Thoracic aorta (tissue), 2 donors: Measurements from ENCODE around the gene TTLL5. TPM values are rescaled to one million over a fixed set of nuclear protein-coding genes. Genes with fewer than 3 reads are reported as not detected.

Experiments used
- ATAC-seq: fragments of 150-250 bp; one replicate; pipeline ENCODE4 v1.8.0; 2017; ENCODE audit warnings: low read depth; ENCODE audit not compliant: insufficient number of reproducible peaks, low FRiP score
- DNase-seq: peaks from one replicate; pipeline ENCODE4 v3.0.0-alpha.2; 2020; ENCODE audit warnings: low spot score
- H3K27ac ChIP-seq, 2 donors: fragments of 200-600 bp; sonication (generic); 1 replicate in 1 of 2; 2 replicates in 1 of 2; pipeline ENCODE4 v1.5.1; 2016; ENCODE audit warnings: mild to moderate bottlenecking in 2 of 2, moderate library complexity in 2 of 2
- H3K27me3 ChIP-seq: fragments of 200-600 bp; sonication (generic); replicated peaks from 2 replicates; pipeline ENCODE4 v1.6.0; 2016; ENCODE audit warnings: mild to moderate bottlenecking; ENCODE audit not compliant: insufficient read depth
- H3K36me3 ChIP-seq: fragments of 200-600 bp; sonication (generic); one replicate; pipeline ENCODE4 v1.5.1; 2016
- H3K4me1 ChIP-seq, 2 donors: fragments of 200-600 bp; sonication (generic); 1 replicate in 1 of 2; 2 replicates in 1 of 2; pipeline versions ENCODE4 v1.5.1 to v1.6.0; 2016; ENCODE audit warnings: low read depth in 2 of 2, mild to moderate bottlenecking in 1 of 2; ENCODE audit not compliant: control insufficient read depth in 1 of 2
- H3K4me3 ChIP-seq: fragments of 200-600 bp; sonication (generic); 2 replicates; pipeline ENCODE4 v1.5.1; 2016; ENCODE audit warnings: mild to moderate bottlenecking
- H3K9me3 ChIP-seq: fragments of 200-600 bp; sonication (generic); 2 replicates; pipeline ENCODE4 v1.5.1; 2016
- total RNA-seq, 2 donors: library from RNA; depleted of rRNA; stranded (reverse); fragments of >200 nt; gene quantifications; one replicate each; pipeline versions ENCODE4 v1.1.0 to v1.2.3, GENCODE V29; 2016
- TF ChIP-seq, protein P1 (sequence below): fragments of 200-600 bp; sonication (generic); IDR thresholded peaks from one replicate; pipeline ENCODE4 v1.5.1; 2019; ENCODE audit warnings: antibody characterized with exemption

The TTLL5 gene
- total RNA-seq, 2 donors from 2014 or later: 34.7 to 47.9 TPM

DNA sequence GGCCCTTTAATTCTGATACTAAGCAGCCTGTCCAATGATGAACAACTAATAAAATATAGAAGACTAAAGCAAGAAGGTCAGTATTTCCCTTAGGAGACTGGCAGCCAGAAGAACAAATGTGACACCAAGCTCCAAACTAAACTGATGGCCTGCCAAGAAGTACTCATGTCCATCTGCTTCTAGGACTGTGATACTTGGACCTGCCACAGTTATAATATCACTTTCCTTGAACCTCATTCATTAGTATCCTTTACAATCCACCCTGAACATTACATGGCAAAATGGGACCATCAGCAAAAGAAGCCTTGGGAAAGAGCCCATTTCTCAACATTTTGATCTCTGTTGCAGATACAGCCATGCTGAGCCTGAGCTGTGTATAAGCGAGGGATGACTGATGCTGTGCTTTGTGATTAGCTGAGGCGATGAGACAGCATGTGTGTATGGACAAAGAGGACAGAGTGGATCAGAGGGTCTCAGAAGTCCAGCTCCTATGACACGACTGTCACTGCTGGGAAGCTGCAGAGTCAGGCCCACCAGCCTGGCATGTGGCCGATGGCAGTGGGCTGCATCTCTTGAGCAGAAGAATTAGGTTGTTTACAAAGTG lies 246.8 kb downstream of the TTLL5 start:
- TF ChIP-seq, protein P1, sequence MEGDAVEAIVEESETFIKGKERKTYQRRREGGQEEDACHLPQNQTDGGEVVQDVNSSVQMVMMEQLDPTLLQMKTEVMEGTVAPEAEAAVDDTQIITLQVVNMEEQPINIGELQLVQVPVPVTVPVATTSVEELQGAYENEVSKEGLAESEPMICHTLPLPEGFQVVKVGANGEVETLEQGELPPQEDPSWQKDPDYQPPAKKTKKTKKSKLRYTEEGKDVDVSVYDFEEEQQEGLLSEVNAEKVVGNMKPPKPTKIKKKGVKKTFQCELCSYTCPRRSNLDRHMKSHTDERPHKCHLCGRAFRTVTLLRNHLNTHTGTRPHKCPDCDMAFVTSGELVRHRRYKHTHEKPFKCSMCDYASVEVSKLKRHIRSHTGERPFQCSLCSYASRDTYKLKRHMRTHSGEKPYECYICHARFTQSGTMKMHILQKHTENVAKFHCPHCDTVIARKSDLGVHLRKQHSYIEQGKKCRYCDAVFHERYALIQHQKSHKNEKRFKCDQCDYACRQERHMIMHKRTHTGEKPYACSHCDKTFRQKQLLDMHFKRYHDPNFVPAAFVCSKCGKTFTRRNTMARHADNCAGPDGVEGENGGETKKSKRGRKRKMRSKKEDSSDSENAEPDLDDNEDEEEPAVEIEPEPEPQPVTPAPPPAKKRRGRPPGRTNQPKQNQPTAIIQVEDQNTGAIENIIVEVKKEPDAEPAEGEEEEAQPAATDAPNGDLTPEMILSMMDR: no peak
- Histone ChIP-seq H3K4me1 (peaks cover 0 to 30% of the 10 kb centered on the region in 2 donors), H3K27ac (no peak overlapping the region), H3K9me3 (no peaks in the 10 kb centered on the region), H3K36me3 (no peaks in the 10 kb centered on the region), H3K4me3 (no peak overlapping the region), H3K27me3 (no peaks in the 10 kb centered on the region)
- ATAC-seq (peak; percentile 25), DNase-seq (no peak)

DNA sequence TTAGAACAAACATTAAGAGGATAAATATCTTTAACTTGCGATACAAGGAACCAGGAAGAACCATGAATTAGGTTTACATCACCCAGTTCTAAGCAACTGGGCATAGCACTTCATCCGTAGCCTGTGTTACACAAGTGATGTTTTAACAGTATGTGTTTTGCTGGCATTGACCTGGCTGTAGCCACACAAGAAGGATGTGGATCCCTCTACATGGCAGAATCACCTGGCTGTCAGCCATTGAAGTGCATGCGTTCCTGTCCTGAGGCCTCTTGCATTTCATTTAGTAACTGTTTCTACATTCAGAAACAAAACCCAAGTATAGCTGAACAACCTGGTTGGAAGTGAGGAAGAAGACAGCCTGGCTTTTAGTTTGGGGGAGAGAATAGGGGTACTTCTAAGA lies 248.6 kb downstream of the TTLL5 start:
- Histone ChIP-seq H3K9me3 (no peaks in the 10 kb centered on the region), H3K4me3 (no peak overlapping the region), H3K36me3 (no peaks in the 10 kb centered on the region), H3K27ac (no peak overlapping the region), H3K4me1 (peaks cover 0 to 30% of the 10 kb centered on the region in 2 donors), H3K27me3 (no peaks in the 10 kb centered on the region)
- no peak for ATAC-seq
- TF ChIP-seq, protein P1: no peak
- no peak for DNase-seq

DNA sequence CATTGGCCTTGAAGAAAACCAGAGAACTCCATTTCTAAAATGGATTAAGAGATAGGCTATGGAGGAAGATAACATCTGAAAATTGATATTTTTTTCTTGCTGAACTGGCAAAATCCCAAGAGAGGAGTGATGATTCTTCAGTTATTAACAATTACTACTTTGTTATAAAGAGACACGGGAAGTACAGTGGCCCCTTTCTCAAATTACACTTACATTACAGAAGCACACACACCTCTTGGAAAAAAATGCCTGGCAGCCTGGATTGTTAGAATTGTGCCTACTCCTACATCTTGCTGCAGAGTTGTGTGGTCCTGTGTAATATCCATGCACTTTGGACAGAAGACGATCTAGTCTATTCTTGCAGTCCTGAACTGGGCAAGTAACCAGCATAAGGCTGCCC lies 249.0 kb downstream of the TTLL5 start:
- Histone ChIP-seq H3K27me3 (no peaks in the 10 kb centered on the region), H3K4me1 (peaks cover 0 to 29% of the 10 kb centered on the region in 2 donors), H3K4me3 (no peak overlapping the region), H3K9me3 (no peaks in the 10 kb centered on the region), H3K27ac (no peak overlapping the region), H3K36me3 (no peaks in the 10 kb centered on the region)
- DNase-seq (no peak), ATAC-seq (no peak)
- TF ChIP-seq, protein P1: no peak

DNA sequence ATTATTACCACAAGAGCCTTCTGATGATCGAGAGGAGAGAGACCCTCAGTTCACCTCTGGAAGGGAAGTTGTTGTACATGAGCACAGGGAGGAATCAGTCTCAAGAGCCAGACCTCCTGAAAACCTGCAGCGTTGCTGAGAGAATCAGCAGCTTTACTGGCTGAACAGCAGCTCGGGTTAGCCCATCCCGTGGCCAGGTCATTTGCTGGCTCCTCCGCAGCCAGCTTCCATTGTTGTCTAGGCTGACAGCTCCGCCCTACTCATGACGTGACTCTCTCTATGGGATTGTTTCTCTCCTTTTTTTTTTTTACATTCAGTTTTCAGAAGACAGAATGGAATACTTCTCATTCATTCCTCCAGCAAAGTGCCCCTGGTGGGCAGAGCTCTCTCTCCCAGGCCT lies 250.8 kb downstream of the TTLL5 start:
- no peak for DNase-seq
- ATAC-seq: no peak
- H3K36me3 ChIP-seq: no peaks in the 10 kb centered on the region
- H3K27me3 ChIP-seq: no peaks in the 10 kb centered on the region
- TF ChIP-seq, protein P1: no peak
- H3K9me3 ChIP-seq: no peaks in the 10 kb centered on the region
- H3K4me3 ChIP-seq: no peak overlapping the region
- peaks cover 0 to 12% of the 10 kb centered on the region in 2 donors for H3K4me1 ChIP-seq
- H3K27ac ChIP-seq: no peak overlapping the region

DNA sequence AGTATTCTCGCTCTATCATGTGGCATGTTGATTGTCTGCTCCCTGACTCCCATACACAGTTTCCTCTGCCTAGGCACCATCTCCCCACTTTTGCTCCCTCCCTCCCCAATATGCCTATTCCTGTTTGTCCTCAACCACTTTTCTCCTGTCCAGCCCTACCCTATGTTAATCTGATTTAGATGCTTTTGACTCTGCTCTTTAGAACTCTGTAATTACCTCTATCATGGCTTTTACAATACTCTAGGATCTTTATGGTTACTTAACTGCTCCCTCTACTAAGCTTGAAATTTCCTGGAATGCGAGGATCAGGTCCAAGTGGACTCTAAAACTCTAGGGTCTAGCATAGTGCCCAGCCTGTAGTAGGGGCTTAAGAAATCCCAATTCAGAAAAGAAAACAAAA lies 252.1 kb downstream of the TTLL5 start:
- H3K36me3 ChIP-seq: no peaks in the 10 kb centered on the region
- no peak overlapping the region for H3K4me3 ChIP-seq
- H3K27me3 ChIP-seq: no peaks in the 10 kb centered on the region
- ATAC-seq (no peak), DNase-seq (no peak)
- TF ChIP-seq, protein P1: no peak
- H3K27ac ChIP-seq: no peak overlapping the region
- H3K4me1 ChIP-seq: no peaks in the 10 kb centered on the region
- no peaks in the 10 kb centered on the region for H3K9me3 ChIP-seq
